Tibial nerve (tissue), 4 donors: ENCODE results near the gene BRICD5. TPM values are rescaled to one million over a fixed set of nuclear protein-coding genes. Genes with fewer than 3 reads are reported as not detected.
A peak's percentile ranks its signal among the peaks of the same experiment; 100 is the strongest.

Source experiments
- DNase-seq, 2 donors: peaks; one replicate each; pipeline ENCODE4 v3.0.0-alpha.2; 2019; ENCODE audit warnings: low spot score in 2 of 2
- H3K27ac ChIP-seq, 4 donors: fragments of 200-600 bp; sonication (generic) in 3 of 4; one replicate each; pipeline ENCODE4 v1.5.1; 2017 to 2019; ENCODE audit warnings: mild to moderate bottlenecking in 1 of 4
- H3K27me3 ChIP-seq, 2 donors: fragments of 200-600 bp; sonication (generic) in 1 of 2; one replicate each; pipeline versions ENCODE4 v1.5.1 to v1.6.0; 2017 to 2019
- H3K36me3 ChIP-seq, 3 donors: fragments of 200-600 bp; sonication (generic); one replicate each; pipeline ENCODE4 v1.5.1; 2018 to 2019
- H3K4me1 ChIP-seq, 4 donors: fragments of 200-600 bp; sonication (generic) in 3 of 4; one replicate each; pipeline ENCODE4 v1.5.1; 2017 to 2019
- H3K4me3 ChIP-seq, 4 donors: fragments of 200-600 bp; sonication (generic) in 3 of 4; one replicate each; pipeline ENCODE4 v1.5.1; 2017 to 2019; ENCODE audit warnings: mild to moderate bottlenecking in 1 of 4, moderate library complexity in 1 of 4
- H3K9me3 ChIP-seq, 4 donors: fragments of 200-600 bp; sonication (generic) in 3 of 4; one replicate each; pipeline ENCODE4 v1.5.1; 2017 to 2019
- CTCF ChIP-seq, 5 experiments: fragments of 200-600 bp in 3 of 5; fragments of 450-650 bp in 2 of 5; sonication (generic) in 3 of 5; IDR thresholded peaks; one replicate each; pipeline ENCODE4 v1.5.1; 2016 to 2019; ENCODE audit warnings: antibody characterized with exemption in 5 of 5, mild to moderate bottlenecking in 3 of 5, moderate library complexity in 2 of 5
- EP300 ChIP-seq, 2 donors: sonication (generic); formaldehyde crosslinking; IDR thresholded peaks; one replicate each; pipeline ENCODE4 v1.6.1; 2017; ENCODE audit warnings: antibody characterized with exemption in 2 of 2, mild to moderate bottlenecking in 1 of 2
- POLR2A ChIP-seq, 2 donors: fragments of 450-650 bp; IDR thresholded peaks; one replicate each; pipeline ENCODE4 v1.6.1; 2017; ENCODE audit warnings: antibody characterized with exemption in 2 of 2, mild to moderate bottlenecking in 2 of 2, moderate library complexity in 2 of 2
- WGBS, 2 donors: methylation state at CpG; one replicate each; pipeline ENCODE4 v1.1.5; 2018; 5-methylcytosine and 5-hydroxymethylcytosine counted together
- total RNA-seq, 4 donors: library from RNA; depleted of rRNA; stranded (reverse); fragments of >200 nt; gene quantifications; one replicate each; pipeline ENCODE4 v1.1.0, GENCODE V29; 2016

BRICD5 gene
- total RNA-seq, 4 donors from 2014 or later = 19.8 to 203 (median 24.4) TPM

- Histone ChIP-seq H3K27me3 (no peaks in the 10 kb centered on the region), H3K36me3 (peaks cover 0 to 48% (median 14%) of the 10 kb centered on the region in 3 donors), H3K4me3 (no peak overlapping the region), H3K4me1 (peaks cover 0 to 60% (median 31%) of the 10 kb centered on the region in 4 donors), H3K9me3 (no peaks in the 10 kb centered on the region), H3K27ac (no peak overlapping the region)
- 78 to 79% methylated on average over 17 to 21 of the region's 29 CpGs for WGBS, 2 donors
- DNase-seq = no peak
- no peak for TF ChIP-seq CTCF (IDR thresholded peaks at IDR 0.05)
- no peak for TF ChIP-seq EP300 (IDR thresholded peaks at IDR 0.05)
- no peak for TF ChIP-seq POLR2A (IDR thresholded peaks at IDR 0.05)
Observed at GRCh38 chr16:2209258-2210008, 1.2 kb downstream of the BRICD5 start.

- Histone ChIP-seq H3K27ac (no peak overlapping the region), H3K4me1 (peaks cover 0 to 55% (median 27%) of the 10 kb centered on the region in 4 donors)
- WGBS, 2 donors = 78 to 92% methylated on average over 4 to 9 of the region's 9 CpGs
Observed at GRCh38 chr16:2208772-2209171, 1.9 kb downstream of the BRICD5 start.

GRCh38 chr16:2208308-2208707, 2.4 kb downstream of the BRICD5 start:
- TF ChIP-seq POLR2A (IDR thresholded peaks at IDR 0.05) = no peak
- TF ChIP-seq CTCF (IDR thresholded peaks at IDR 0.05) = no peak
- TF ChIP-seq EP300 (IDR thresholded peaks at IDR 0.05) = no peak
- Histone ChIP-seq H3K4me1 (peaks cover 0 to 50% (median 22%) of the 10 kb centered on the region in 4 donors), H3K4me3 (no peak overlapping the region), H3K9me3 (no peaks in the 10 kb centered on the region), H3K27me3 (no peaks in the 10 kb centered on the region), H3K27ac (no peak overlapping the region), H3K36me3 (peaks cover 0 to 48% (median 14%) of the 10 kb centered on the region in 3 donors)
- no peak for DNase-seq
- WGBS, 2 donors = 79 to 85% methylated on average over 14 to 23 of the region's 23 CpGs

More at GRCh38 chr16:2208772-2209171, 1.9 kb downstream of the BRICD5 start:
- Histone ChIP-seq H3K4me3 (no peak overlapping the region), H3K27me3 (no peaks in the 10 kb centered on the region), H3K36me3 (peaks cover 0 to 48% (median 14%) of the 10 kb centered on the region in 3 donors), H3K9me3 (no peaks in the 10 kb centered on the region)
- no peak for DNase-seq
- no peak for TF ChIP-seq CTCF (IDR thresholded peaks at IDR 0.05)
- TF ChIP-seq EP300 (IDR thresholded peaks at IDR 0.05) = no peak
- no peak for TF ChIP-seq POLR2A (IDR thresholded peaks at IDR 0.05)

- Histone ChIP-seq H3K4me1 (peaks cover 0 to 46% (median 18%) of the 10 kb centered on the region in 4 donors), H3K4me3 (no peak overlapping the region), H3K27me3 (no peaks in the 10 kb centered on the region), H3K27ac (no peak overlapping the region), H3K36me3 (peaks cover 0 to 48% (median 14%) of the 10 kb centered on the region in 3 donors), H3K9me3 (no peaks in the 10 kb centered on the region)
- TF ChIP-seq EP300 (IDR thresholded peaks at IDR 0.05) = no peak
- no peak for TF ChIP-seq POLR2A (IDR thresholded peaks at IDR 0.05)
- no peak for TF ChIP-seq CTCF (IDR thresholded peaks at IDR 0.05)
- no peak for DNase-seq
- WGBS, 2 donors = 87 to 91% methylated on average over 9 of the region's 9 CpGs
Observed at GRCh38 chr16:2207872-2208271, 2.8 kb downstream of the BRICD5 start.

GRCh38 chr16:2206780-2207433, 3.8 kb downstream of the BRICD5 start:
- DNase-seq = no peak
- TF ChIP-seq EP300 (IDR thresholded peaks at IDR 0.05) (no peak), CTCF (IDR thresholded peaks at IDR 0.05) (no peak), POLR2A (IDR thresholded peaks at IDR 0.05) (no peak)
- Histone ChIP-seq H3K36me3 (peaks cover 0 to 42% (median 14%) of the 10 kb centered on the region in 3 donors), H3K4me3 (no peak overlapping the region), H3K4me1 (peaks cover 0 to 36% (median 12%) of the 10 kb centered on the region in 4 donors), H3K27me3 (no peaks in the 10 kb centered on the region), H3K9me3 (no peaks in the 10 kb centered on the region), H3K27ac (peak overlapping the region in 1 of 4 donors; percentile 94)
- WGBS, 2 donors = 87 to 98% methylated on average over 12 to 17 of the region's 23 CpGs
